Measurements from ENCODE around the gene TBL2. TPM values are rescaled to one million over a fixed set of nuclear protein-coding genes. Genes with fewer than 3 reads are reported as not detected.
"Not testable (repeated sequence)": the region's sequence is repeated elsewhere in the genome, so short reads cannot be mapped to it uniquely, and the experiment has no call there.

The TBL2 gene
- total and polyA plus RNA-seq, 2 experiments from 2014 or later = 69.7 to 101 TPM

GRCh38 chr7:73611017-73611555, 32.7 kb upstream of the TBL2 start:
- Histone ChIP-seq H3K79me2 (ENCODE audit: insufficient read depth) (no peaks in the 10 kb centered on the region), H3K27ac (no peak overlapping the region), H3K4me2 (ENCODE audit: unreplicated experiment) (no peak overlapping the region), H3K4me3 (no peak overlapping the region), H3K36me3 (ENCODE audit: low read depth) (no peaks in the 10 kb centered on the region), H3K9me3 (ENCODE audit: low read depth) (no peaks in the 10 kb centered on the region), H3K27me3 (replicated peaks; ENCODE audit: insufficient read depth) (peaks cover 5% of the 10 kb centered on the region; the same call in 1 of the 2 replicates), H2AFZ (no peak overlapping the region), H4K20me1 (ENCODE audit: insufficient read depth) (no peaks in the 10 kb centered on the region), H3K9me2 (ENCODE audit: insufficient read depth) (no peaks in the 10 kb centered on the region), H3K9ac (no peak overlapping the region), H3K4me1 (ENCODE audit: insufficient read depth) (no peaks in the 10 kb centered on the region), H3F3A (ENCODE audit: insufficient read depth) (no peaks in the 10 kb centered on the region)
- DNase-seq = no peak
- TF ChIP-seq EZH2 (IDR thresholded peaks at IDR 0.05; ENCODE audit: insufficient read depth, poor library complexity, severe bottlenecking) = no peak
- no peak for TF ChIP-seq EZH2phosphoT487 (IDR thresholded peaks at IDR 0.05; ENCODE audit: insufficient read depth, low read depth)
- 71 to 74% methylated on average over 9 to 11 of the region's 11 CpGs for WGBS, 2 experiments (ENCODE audit: low coverage in 1 of 2, low lambda C conversion rate in 2 of 2, missing lambda C conversion rate in 2 of 2)
- in situ Hi-C loops (cut with MboI) = loop anchor here (25.0 kb wide), 1 partner anchor 251 kb away; the partner anchor contains the start of gene TMEM270

- no peak overlapping the region for H2AFZ ChIP-seq
- H3K9me2 ChIP-seq (ENCODE audit: insufficient read depth) = no peaks in the 10 kb centered on the region
- no peak overlapping the region for H3K4me3 ChIP-seq
- no peaks in the 10 kb centered on the region for H3K79me2 ChIP-seq (ENCODE audit: insufficient read depth)
- in situ Hi-C loops (cut with MboI) = loop anchor here (25.0 kb wide), 1 partner anchor 252 kb away; the partner anchor contains the start of gene TMEM270
- TF ChIP-seq EZH2phosphoT487 (IDR thresholded peaks at IDR 0.05; ENCODE audit: insufficient read depth, low read depth) = no peak
- TF ChIP-seq EZH2 (IDR thresholded peaks at IDR 0.05; ENCODE audit: insufficient read depth, poor library complexity, severe bottlenecking) = no peak
- H4K20me1 ChIP-seq (ENCODE audit: insufficient read depth) = no peaks in the 10 kb centered on the region
- no peak overlapping the region for H3K9ac ChIP-seq
- no peaks in the 10 kb centered on the region for H3K9me3 ChIP-seq (ENCODE audit: low read depth)
- 0 out of 2 replicates have a peak, but pooled peaks cover 1% of the 10 kb centered on the region for H3K27me3 ChIP-seq (replicated peaks; ENCODE audit: insufficient read depth)
- no peaks in the 10 kb centered on the region for H3F3A ChIP-seq (ENCODE audit: insufficient read depth)
- H3K4me2 ChIP-seq (ENCODE audit: unreplicated experiment) = no peak overlapping the region
- no peak for DNase-seq
- no peak overlapping the region for H3K27ac ChIP-seq
- H3K36me3 ChIP-seq (ENCODE audit: low read depth) = no peaks in the 10 kb centered on the region
- H3K4me1 ChIP-seq (ENCODE audit: insufficient read depth) = no peaks in the 10 kb centered on the region
- 58 to 70% methylated on average over 4 of the region's 4 CpGs for WGBS, 2 experiments (ENCODE audit: low coverage in 1 of 2, low lambda C conversion rate in 2 of 2, missing lambda C conversion rate in 2 of 2)
Measured at GRCh38 chr7:73610105-73610504, 31.7 kb upstream of the TBL2 start.

GRCh38 chr7:73607692-73607983, 29.3 kb upstream of the TBL2 start:
- not testable (repeated sequence) for H3K9me2 ChIP-seq (ENCODE audit: insufficient read depth); H3K9ac ChIP-seq; DNase-seq; H3K4me1 ChIP-seq (ENCODE audit: insufficient read depth); H3K27ac ChIP-seq; H3K4me2 ChIP-seq (ENCODE audit: unreplicated experiment); H3F3A ChIP-seq (ENCODE audit: insufficient read depth); H2AFZ ChIP-seq; H3K36me3 ChIP-seq (ENCODE audit: low read depth); H4K20me1 ChIP-seq (ENCODE audit: insufficient read depth); H3K9me3 ChIP-seq (ENCODE audit: low read depth); H3K27me3 ChIP-seq (replicated peaks; ENCODE audit: insufficient read depth); H3K79me2 ChIP-seq (ENCODE audit: insufficient read depth); H3K4me3 ChIP-seq
- in situ Hi-C loops (cut with MboI) = loop anchor here (10.0 to 25.0 kb wide), 2 partner anchors 117 to 255 kb away; partner anchors contain the start of gene TMEM270
- 41 to 50% methylated on average over 4 to 5 of the region's 5 CpGs for WGBS, 2 experiments (ENCODE audit: low coverage in 1 of 2, low lambda C conversion rate in 2 of 2, missing lambda C conversion rate in 2 of 2)

GRCh38 chr7:73606801-73607691, 28.7 kb upstream of the TBL2 start:
- 7 to 12% methylated on average over 24 to 36 of the region's 36 CpGs for WGBS, 2 experiments (ENCODE audit: low coverage in 1 of 2, low lambda C conversion rate in 2 of 2, missing lambda C conversion rate in 2 of 2)
- H3K9me2 ChIP-seq (ENCODE audit: insufficient read depth) = no peaks in the 10 kb centered on the region
- no peaks in the 10 kb centered on the region for H3F3A ChIP-seq (ENCODE audit: insufficient read depth)
- in situ Hi-C loops (cut with MboI) = loop anchor here (10.0 to 25.0 kb wide), 2 partner anchors 118 to 255 kb away; partner anchors contain the start of gene TMEM270
- H2AFZ ChIP-seq = no peak overlapping the region
- no peaks in the 10 kb centered on the region for H4K20me1 ChIP-seq (ENCODE audit: insufficient read depth)
- no peak overlapping the region for H3K4me3 ChIP-seq
- DNase-seq = peak; percentile 53
- H3K4me1 ChIP-seq (ENCODE audit: insufficient read depth) = no peaks in the 10 kb centered on the region
- no peak overlapping the region for H3K9ac ChIP-seq
- no peaks in the 10 kb centered on the region for H3K9me3 ChIP-seq (ENCODE audit: low read depth)
- no peaks in the 10 kb centered on the region for H3K27me3 ChIP-seq (replicated peaks; ENCODE audit: insufficient read depth)
- H3K36me3 ChIP-seq (ENCODE audit: low read depth) = no peaks in the 10 kb centered on the region
- H3K4me2 ChIP-seq (ENCODE audit: unreplicated experiment) = no peak overlapping the region
- H3K79me2 ChIP-seq (ENCODE audit: insufficient read depth) = no peaks in the 10 kb centered on the region
- no peak overlapping the region for H3K27ac ChIP-seq
- TF ChIP-seq EZH2 (IDR thresholded peaks at IDR 0.05; ENCODE audit: insufficient read depth, poor library complexity, severe bottlenecking) (no peak), EZH2phosphoT487 (IDR thresholded peaks at IDR 0.05; ENCODE audit: insufficient read depth, low read depth) (no peak)
